ENCODE results near the gene ERF.

Gene ERF

GRCh38 chr19:42288881-42289555, 34.1 kb upstream of the ERF start:
- Histone ChIP-seq H3K4me2 (no peak overlapping the region), H3K4me1 (ENCODE audit: low read depth, poor library complexity, severe bottlenecking) (peaks cover 16% of the 10 kb centered on the region), H3K4me3 (IDR thresholded peaks at IDR 0.05; ENCODE audit: insufficient read depth, low read depth, low read length) (no peak overlapping the region), H3K36me3 (ENCODE audit: insufficient read depth) (no peaks in the 10 kb centered on the region; the same call in 1 of the 2 replicates), H3K9ac (no peak overlapping the region), H4K20me1 (ENCODE audit: insufficient read depth) (no peaks in the 10 kb centered on the region), H2AFZ (ENCODE audit: low read depth) (no peak overlapping the region), H3K27me3 (ENCODE audit: insufficient read depth, low read depth) (no peaks in the 10 kb centered on the region), H3K27ac (no peak overlapping the region), H3K79me2 (ENCODE audit: insufficient read depth, low read depth) (no peaks in the 10 kb centered on the region)
- TF ChIP-seq CTCF (conservative IDR thresholded peaks at IDR 0.05; ENCODE audit: low read depth, low read length), result no peak

- Histone ChIP-seq H3K4me1 (ENCODE audit: low read depth, poor library complexity, severe bottlenecking) (peaks cover 16% of the 10 kb centered on the region), H2AFZ (ENCODE audit: low read depth) (no peak overlapping the region), H3K27me3 (ENCODE audit: insufficient read depth, low read depth) (no peaks in the 10 kb centered on the region), H3K4me3 (IDR thresholded peaks at IDR 0.05; ENCODE audit: insufficient read depth, low read depth, low read length) (no peak overlapping the region), H3K79me2 (ENCODE audit: insufficient read depth, low read depth) (no peaks in the 10 kb centered on the region), H4K20me1 (ENCODE audit: insufficient read depth) (no peaks in the 10 kb centered on the region), H3K4me2 (no peak overlapping the region), H3K27ac (no peak overlapping the region), H3K9ac (no peak overlapping the region), H3K36me3 (ENCODE audit: insufficient read depth) (no peaks in the 10 kb centered on the region; the same call in 1 of the 2 replicates)
- TF ChIP-seq CTCF (conservative IDR thresholded peaks at IDR 0.05; ENCODE audit: low read depth, low read length), result no peak
Observed at GRCh38 chr19:42288387-42288786, 33.5 kb upstream of the ERF start.

DNA sequence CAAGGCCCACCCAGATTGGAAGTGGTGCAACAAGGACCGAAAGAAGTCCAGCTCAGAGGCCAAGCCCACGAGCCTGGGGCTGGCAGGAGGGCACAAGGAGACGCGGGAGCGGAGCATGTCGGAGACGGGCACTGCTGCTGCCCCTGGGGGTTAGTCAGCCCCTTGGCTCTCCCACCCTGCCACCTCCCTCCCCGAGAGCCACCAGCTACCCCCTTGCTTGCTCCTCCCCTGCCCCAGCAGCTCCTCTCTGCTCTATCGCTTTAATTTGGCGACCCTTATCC, 32.8 kb upstream of the ERF start:
- H2AFZ ChIP-seq (ENCODE audit: low read depth), result no peak overlapping the region
- H3K4me1 ChIP-seq (ENCODE audit: low read depth, poor library complexity, severe bottlenecking), result peaks cover 22% of the 10 kb centered on the region
- no peak for TF ChIP-seq CTCF (conservative IDR thresholded peaks at IDR 0.05; ENCODE audit: low read depth, low read length)
- no peak overlapping the region for H3K27ac ChIP-seq
- H3K4me3 ChIP-seq (IDR thresholded peaks at IDR 0.05; ENCODE audit: insufficient read depth, low read depth, low read length), result no peak overlapping the region
- H3K36me3 ChIP-seq (ENCODE audit: insufficient read depth), result no peaks in the 10 kb centered on the region; the same call in 1 of the 2 replicates
- H3K4me2 ChIP-seq, result no peak overlapping the region
- H3K9ac ChIP-seq, result no peak overlapping the region
- no peaks in the 10 kb centered on the region for H3K27me3 ChIP-seq (ENCODE audit: insufficient read depth, low read depth)
- no peaks in the 10 kb centered on the region for H3K79me2 ChIP-seq (ENCODE audit: insufficient read depth, low read depth)
- no peaks in the 10 kb centered on the region for H4K20me1 ChIP-seq (ENCODE audit: insufficient read depth)

- no peaks in the 10 kb centered on the region for H4K20me1 ChIP-seq (ENCODE audit: insufficient read depth)
- no peak overlapping the region for H3K27ac ChIP-seq
- TF ChIP-seq CTCF (conservative IDR thresholded peaks at IDR 0.05; ENCODE audit: low read depth, low read length), result no peak
- H3K79me2 ChIP-seq (ENCODE audit: insufficient read depth, low read depth), result no peaks in the 10 kb centered on the region
- H3K36me3 ChIP-seq (ENCODE audit: insufficient read depth), result no peaks in the 10 kb centered on the region; the same call in 1 of the 2 replicates
- H3K4me3 ChIP-seq (IDR thresholded peaks at IDR 0.05; ENCODE audit: insufficient read depth, low read depth, low read length), result no peak overlapping the region
- H2AFZ ChIP-seq (ENCODE audit: low read depth), result no peak overlapping the region
- H3K27me3 ChIP-seq (ENCODE audit: insufficient read depth, low read depth), result no peaks in the 10 kb centered on the region
- H3K4me2 ChIP-seq, result no peak overlapping the region
- peaks cover 27% of the 10 kb centered on the region for H3K4me1 ChIP-seq (ENCODE audit: low read depth, poor library complexity, severe bottlenecking)
- no peak overlapping the region for H3K9ac ChIP-seq
Observed at GRCh38 chr19:42287017-42287826, 32.3 kb upstream of the ERF start.
